Fibroblast of the conjunctiva (primary cell): Measurements from ENCODE around the gene HOXC11.
A peak's percentile ranks its signal among the peaks of the same experiment; 100 is the strongest.

Experiments
- DNase-seq: peaks from one replicate; pipeline ENCODE4 v3.0.0-alpha.2; 2010; ENCODE audit warnings: low read depth

HOXC11 gene

GRCh38 chr12:53984901-53985691, 12.2 kb downstream of the HOXC11 start, which contains the start of gene HOXC10:
HOXC10 (plus strand) TSS chr12:53985146; CDS start chr12:53985260, 114 bp downstream.
- DNase-seq, result peak; percentile 62

- DNase-seq, result no peak
Observed at GRCh38 chr12:53985692-53985993, 12.7 kb downstream of the HOXC11 start.

GRCh38 chr12:53985994-53986685, 13.2 kb downstream of the HOXC11 start:
- no peak for DNase-seq

- DNase-seq, result no peak
Observed at GRCh38 chr12:53986686-53987483, 14.0 kb downstream of the HOXC11 start.

GRCh38 chr12:53987787-53988230, 14.9 kb downstream of the HOXC11 start:
- no peak for DNase-seq

- no peak for DNase-seq
Observed at GRCh38 chr12:53988541-53989226, 15.8 kb downstream of the HOXC11 start.

- DNase-seq, result peak; percentile 31
Observed at GRCh38 chr12:53989227-53990113, 16.5 kb downstream of the HOXC11 start.

- no peak for DNase-seq
Observed at GRCh38 chr12:53990311-53991076, 17.6 kb downstream of the HOXC11 start.

GRCh38 chr12:53991077-53991460, 18.1 kb downstream of the HOXC11 start:
- no peak for DNase-seq

GRCh38 chr12:53992377-53992889, 19.5 kb downstream of the HOXC11 start:
- no peak for DNase-seq

- no peak for DNase-seq
Observed at GRCh38 chr12:53993162-53994008, 20.5 kb downstream of the HOXC11 start.

GRCh38 chr12:53994009-53994263, 21.0 kb downstream of the HOXC11 start:
- no peak for DNase-seq

- DNase-seq, result no peak
Observed at GRCh38 chr12:53994264-53995001, 21.5 kb downstream of the HOXC11 start.

GRCh38 chr12:53995002-53995377, 22.1 kb downstream of the HOXC11 start:
- no peak for DNase-seq

- DNase-seq, result no peak
Observed at GRCh38 chr12:53995378-53996239, 22.7 kb downstream of the HOXC11 start.

GRCh38 chr12:53996240-53997203, 23.6 kb downstream of the HOXC11 start:
- DNase-seq, result no peak
